Urinary bladder (tissue), 4 donors: ENCODE data around the gene MX1. TPM values are rescaled to one million over a fixed set of nuclear protein-coding genes. Genes with fewer than 3 reads are reported as not detected.
A peak's percentile ranks its signal among the peaks of the same experiment; 100 is the strongest.

Experiments
- DNase-seq: peaks from one replicate; pipeline ENCODE4 v3.0.0-alpha.2; 2015; ENCODE audit errors: extremely low spot score
- H3K27ac ChIP-seq: one replicate; pipeline ENCODE4 v1.5.1; 2013; ENCODE audit warnings: low read depth, mild to moderate bottlenecking, moderate library complexity
- H3K36me3 ChIP-seq: one replicate; pipeline ENCODE4 v1.6.1; 2013; ENCODE audit warnings: mild to moderate bottlenecking, moderate library complexity; ENCODE audit not compliant: insufficient read depth
- H3K4me1 ChIP-seq: one replicate; pipeline ENCODE4 v1.6.1; 2013; ENCODE audit warnings: mild to moderate bottlenecking, moderate library complexity; ENCODE audit not compliant: insufficient read depth
- H3K4me3 ChIP-seq: one replicate; pipeline ENCODE4 v1.5.1; 2013; ENCODE audit warnings: low read depth, low read length
- WGBS: extraction: QIAGEN DNeasy Blood & Tissue Kit; methylation state at CpG from one replicate; pipeline ENCODE4 v1.1.7; 2013; 5-methylcytosine and 5-hydroxymethylcytosine counted together
- polyA plus RNA-seq: library from polyadenylated mRNA; stranded (reverse); fragments of 200-250 nt; gene quantifications from one replicate; pipeline ENCODE4 v1.2.3, GENCODE V29; 2013
- total RNA-seq: library from RNA; depleted of rRNA; stranded (reverse); fragments of >200 nt; gene quantifications from one replicate; pipeline ENCODE4 v1.2.3, GENCODE V29; 2014
- donor health status: healthy with polysubstance abuse.
- donor health status: healthy.

The MX1 gene
- total and polyA plus RNA-seq, 2 donors, result 20.4 to 51.2 TPM

DNA sequence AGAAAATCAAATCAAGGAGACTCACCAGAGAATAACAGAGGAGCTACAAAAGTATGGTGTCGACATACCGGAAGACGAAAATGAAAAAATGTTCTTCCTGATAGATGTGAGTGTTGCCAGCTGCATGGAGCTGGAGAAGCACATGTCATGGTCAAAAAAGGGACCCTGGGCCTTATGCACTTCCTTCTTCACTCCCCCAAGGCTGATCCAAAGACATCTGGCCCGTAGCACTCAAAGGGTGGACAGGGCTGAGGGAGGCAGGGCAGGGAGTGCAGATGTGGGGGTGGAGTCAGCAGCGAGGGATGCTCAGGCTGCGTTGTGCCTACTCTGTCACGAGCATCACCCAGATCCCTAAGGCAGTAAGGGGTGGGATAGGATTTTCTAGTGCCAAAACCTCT lies 19.4 kb downstream of the MX1 start:
- H3K4me3 ChIP-seq, result no peak overlapping the region
- WGBS, result 63% methylated on average over 7 of the region's 7 CpGs

DNA sequence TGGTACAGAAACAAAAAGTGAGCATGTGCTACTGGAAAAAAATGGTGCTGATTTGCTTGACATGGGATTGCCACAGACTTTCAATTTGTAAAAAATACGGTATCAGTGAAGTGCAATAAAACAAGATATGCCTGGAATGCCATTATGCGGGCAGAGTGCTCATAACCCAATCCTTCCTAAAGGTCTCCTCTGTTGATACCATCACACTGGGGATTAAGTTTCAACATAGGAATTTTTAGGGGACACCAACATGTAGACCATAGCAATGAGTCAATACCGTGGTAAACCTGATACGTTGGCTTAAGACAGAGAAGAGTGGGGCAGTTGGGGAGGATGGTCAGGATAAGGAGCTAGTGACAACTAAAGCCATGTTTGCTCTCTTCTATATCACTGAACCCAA lies 20.5 kb downstream of the MX1 start:
- WGBS, result 69% methylated on average over 4 of the region's 4 CpGs
- no peak overlapping the region for H3K27ac ChIP-seq
- H3K36me3 ChIP-seq, result peaks cover 6% of the 10 kb centered on the region
- no peak overlapping the region for H3K4me3 ChIP-seq
- DNase-seq, result no peak
- H3K4me1 ChIP-seq, result no peaks in the 10 kb centered on the region

More for the DNA sequence above, 19.4 kb downstream of the MX1 start:
- H3K4me1 ChIP-seq, result no peaks in the 10 kb centered on the region
- H3K27ac ChIP-seq, result no peak overlapping the region
- no peak for DNase-seq
- H3K36me3 ChIP-seq, result peaks cover 6% of the 10 kb centered on the region

DNA sequence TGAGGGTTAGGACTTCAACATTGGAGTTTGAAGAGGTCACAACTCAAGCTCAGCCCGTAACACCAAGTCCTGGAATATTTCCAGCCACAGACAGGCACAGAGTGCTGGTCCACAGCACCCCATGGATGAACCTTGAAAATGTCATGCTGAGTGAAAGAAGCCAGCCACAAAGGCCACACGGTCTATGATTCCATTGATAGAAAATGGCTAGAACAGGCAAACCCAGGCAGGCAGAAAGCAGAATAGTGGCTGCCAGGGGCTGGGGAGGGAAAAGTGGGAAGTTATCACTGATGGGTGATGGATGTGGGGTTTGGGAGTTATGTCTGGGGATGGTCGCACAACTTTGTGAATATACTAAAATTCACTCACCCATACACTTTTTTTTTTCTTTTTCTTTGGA lies 21.3 kb downstream of the MX1 start:
- Histone ChIP-seq H3K4me1 (no peaks in the 10 kb centered on the region), H3K36me3 (peaks cover 6% of the 10 kb centered on the region), H3K4me3 (no peak overlapping the region), H3K27ac (no peak overlapping the region)
- no peak for DNase-seq
- WGBS, result 93% methylated on average over 3 of the region's 3 CpGs

DNA sequence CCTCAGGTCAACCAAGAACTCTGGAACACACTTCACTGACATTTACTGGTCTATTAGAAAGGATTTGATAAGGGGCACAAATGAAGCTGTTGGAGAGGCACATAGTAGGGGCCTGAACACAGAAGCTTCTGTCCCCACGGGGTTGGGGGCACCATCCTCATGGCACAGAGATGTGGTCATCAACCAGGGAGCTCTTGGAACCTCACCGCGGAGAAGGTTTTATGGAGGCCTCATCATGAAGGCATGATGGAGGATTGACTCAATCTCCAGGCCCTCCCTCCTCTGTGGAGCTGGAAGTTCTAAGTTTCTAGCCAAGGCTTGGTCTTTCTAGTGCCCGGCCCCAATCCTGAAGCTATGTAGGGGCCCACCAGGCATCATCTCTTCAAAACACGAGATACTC lies 23.6 kb downstream of the MX1 start:
- no peaks in the 10 kb centered on the region for H3K4me1 ChIP-seq
- 83% methylated on average over 5 of the region's 5 CpGs for WGBS
- H3K27ac ChIP-seq, result no peak overlapping the region
- peaks cover 6% of the 10 kb centered on the region for H3K36me3 ChIP-seq
- no peak for DNase-seq
- H3K4me3 ChIP-seq, result no peak overlapping the region

DNA sequence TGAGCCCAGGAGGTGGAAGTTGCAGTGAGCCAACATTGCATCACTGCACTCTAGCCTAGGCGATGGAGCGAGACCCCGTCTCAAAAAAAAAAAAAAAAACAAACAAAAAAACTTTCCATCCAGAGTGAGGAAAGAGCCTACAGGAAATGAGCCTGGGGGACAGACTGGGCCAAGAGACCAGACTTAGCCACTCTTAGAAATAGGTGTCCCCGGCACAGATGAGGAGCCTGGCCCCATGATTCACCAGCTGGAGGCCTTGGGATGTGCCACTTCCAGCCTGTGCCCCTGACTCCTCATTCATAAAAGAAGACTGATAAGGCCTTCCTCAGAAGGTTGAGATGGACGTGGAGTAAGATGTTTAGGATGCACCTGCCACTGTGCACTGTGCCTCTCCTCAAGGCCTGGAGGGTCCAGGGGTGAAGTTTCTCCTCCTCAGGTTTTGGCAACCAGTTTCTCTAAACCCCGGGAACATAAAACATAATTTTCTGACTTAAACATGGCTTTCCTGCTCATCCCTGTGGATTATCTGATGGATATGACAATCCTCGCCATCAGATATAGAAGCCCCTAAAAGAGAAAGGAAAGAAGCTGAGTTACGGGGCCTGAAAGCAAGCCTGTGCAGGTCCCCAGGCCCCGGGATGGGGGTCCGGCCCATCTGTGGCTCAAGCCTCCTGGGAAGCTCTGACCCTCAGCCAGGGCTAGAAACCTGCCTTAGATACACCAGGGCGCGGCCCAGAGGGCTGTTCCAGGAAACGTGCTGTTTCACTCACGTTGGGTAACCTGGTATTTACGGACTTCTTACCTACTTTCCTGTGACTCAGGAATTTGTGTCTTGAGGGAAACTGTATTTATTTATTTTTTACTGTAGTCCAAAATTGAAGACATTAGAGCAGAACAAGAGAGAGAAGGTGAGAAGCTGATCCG lies 26.0 kb downstream of the MX1 start:
- H3K4me1 ChIP-seq, result no peaks in the 10 kb centered on the region
- WGBS, result 82% methylated on average over 16 of the region's 16 CpGs
- H3K4me3 ChIP-seq, result no peak overlapping the region
- no peaks in the 10 kb centered on the region for H3K36me3 ChIP-seq
- H3K27ac ChIP-seq, result no peak overlapping the region
- peak; percentile 13 for DNase-seq

DNA sequence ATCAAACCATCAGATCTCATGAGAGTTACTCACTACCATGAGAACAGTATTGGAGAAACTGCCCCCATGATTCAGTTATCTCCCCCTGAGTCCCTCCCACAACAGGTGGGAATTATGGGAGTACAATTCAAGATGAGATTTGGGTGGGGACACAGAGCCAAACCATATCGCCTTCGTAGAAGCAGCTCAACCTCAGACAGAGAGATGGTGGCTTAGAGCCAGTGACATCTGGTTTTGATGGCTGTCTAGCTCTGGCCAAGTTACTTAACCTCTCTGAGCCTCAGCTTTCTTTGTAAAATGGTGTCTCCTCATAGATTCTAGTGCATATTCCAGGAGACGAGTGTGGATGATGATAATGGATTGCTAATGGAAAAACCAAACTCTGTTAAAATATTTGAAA lies 27.2 kb downstream of the MX1 start:
- Histone ChIP-seq H3K36me3 (no peaks in the 10 kb centered on the region), H3K4me3 (no peak overlapping the region), H3K27ac (no peak overlapping the region), H3K4me1 (no peaks in the 10 kb centered on the region)
- whole genome bisulfite sequencing, result 84% methylated on average over 3 of the region's 3 CpGs
- DNase-seq, result no peak

DNA sequence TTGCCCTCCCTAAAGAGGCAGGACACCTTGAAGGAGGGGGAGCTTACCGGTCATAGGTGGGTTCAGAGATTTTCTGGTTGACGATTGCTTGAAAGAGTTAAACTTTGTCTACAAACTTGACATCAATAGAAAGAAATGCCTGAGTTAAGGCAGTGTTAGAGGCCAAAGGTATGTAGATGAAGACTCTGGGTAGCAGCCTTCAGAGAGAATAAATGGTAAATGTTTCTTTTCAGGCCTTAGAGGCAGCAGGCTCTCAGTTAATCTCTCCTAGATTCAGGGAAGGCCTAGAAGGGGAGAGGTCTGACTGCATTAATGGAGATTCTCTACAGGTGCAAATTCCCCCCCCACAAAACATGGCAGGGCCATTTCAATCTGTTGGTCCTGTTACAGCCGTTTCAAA lies 27.7 kb downstream of the MX1 start:
- Histone ChIP-seq H3K4me3 (no peak overlapping the region), H3K36me3 (no peaks in the 10 kb centered on the region), H3K27ac (no peak overlapping the region)

DNA sequence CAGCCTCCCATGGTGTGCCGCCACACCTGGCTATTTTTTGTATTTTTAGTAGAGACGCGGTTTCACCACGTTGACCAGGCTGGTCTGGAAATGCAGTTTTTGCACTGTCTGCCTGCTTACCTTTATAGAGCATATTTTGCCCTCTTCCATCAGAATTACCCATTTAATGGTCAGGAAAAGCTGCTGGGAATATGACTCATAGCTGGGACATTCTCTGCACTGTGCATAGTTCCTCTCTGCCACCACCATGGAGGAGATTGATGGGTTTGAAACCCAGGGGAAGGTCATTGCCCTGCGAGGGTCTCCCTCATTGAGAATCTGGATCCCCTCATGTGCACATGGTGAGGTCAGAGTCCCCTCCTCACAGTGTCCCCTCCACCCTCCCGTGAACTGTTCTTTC lies 32.1 kb downstream of the MX1 start:
- H3K36me3 ChIP-seq, result no peaks in the 10 kb centered on the region
- WGBS, result 90% methylated on average over 6 of the region's 6 CpGs
- H3K27ac ChIP-seq, result no peak overlapping the region
- no peak for DNase-seq
- no peak overlapping the region for H3K4me3 ChIP-seq
- no peaks in the 10 kb centered on the region for H3K4me1 ChIP-seq

More for the DNA sequence above, 27.7 kb downstream of the MX1 start:
- H3K4me1 ChIP-seq, result no peaks in the 10 kb centered on the region
- 77% methylated on average over 3 of the region's 3 CpGs for WGBS
- DNase-seq, result no peak

DNA sequence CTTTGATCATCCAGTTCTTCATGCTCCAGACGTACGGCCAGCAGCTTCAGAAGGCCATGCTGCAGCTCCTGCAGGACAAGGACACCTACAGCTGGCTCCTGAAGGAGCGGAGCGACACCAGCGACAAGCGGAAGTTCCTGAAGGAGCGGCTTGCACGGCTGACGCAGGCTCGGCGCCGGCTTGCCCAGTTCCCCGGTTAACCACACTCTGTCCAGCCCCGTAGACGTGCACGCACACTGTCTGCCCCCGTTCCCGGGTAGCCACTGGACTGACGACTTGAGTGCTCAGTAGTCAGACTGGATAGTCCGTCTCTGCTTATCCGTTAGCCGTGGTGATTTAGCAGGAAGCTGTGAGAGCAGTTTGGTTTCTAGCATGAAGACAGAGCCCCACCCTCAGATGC lies 32.5 kb downstream of the MX1 start:
- H3K4me1 ChIP-seq, result no peaks in the 10 kb centered on the region
- no peak overlapping the region for H3K27ac ChIP-seq
- no peaks in the 10 kb centered on the region for H3K36me3 ChIP-seq
- DNase-seq, result no peak
- H3K4me3 ChIP-seq, result no peak overlapping the region
- WGBS, result 86% methylated on average over 22 of the region's 22 CpGs

DNA sequence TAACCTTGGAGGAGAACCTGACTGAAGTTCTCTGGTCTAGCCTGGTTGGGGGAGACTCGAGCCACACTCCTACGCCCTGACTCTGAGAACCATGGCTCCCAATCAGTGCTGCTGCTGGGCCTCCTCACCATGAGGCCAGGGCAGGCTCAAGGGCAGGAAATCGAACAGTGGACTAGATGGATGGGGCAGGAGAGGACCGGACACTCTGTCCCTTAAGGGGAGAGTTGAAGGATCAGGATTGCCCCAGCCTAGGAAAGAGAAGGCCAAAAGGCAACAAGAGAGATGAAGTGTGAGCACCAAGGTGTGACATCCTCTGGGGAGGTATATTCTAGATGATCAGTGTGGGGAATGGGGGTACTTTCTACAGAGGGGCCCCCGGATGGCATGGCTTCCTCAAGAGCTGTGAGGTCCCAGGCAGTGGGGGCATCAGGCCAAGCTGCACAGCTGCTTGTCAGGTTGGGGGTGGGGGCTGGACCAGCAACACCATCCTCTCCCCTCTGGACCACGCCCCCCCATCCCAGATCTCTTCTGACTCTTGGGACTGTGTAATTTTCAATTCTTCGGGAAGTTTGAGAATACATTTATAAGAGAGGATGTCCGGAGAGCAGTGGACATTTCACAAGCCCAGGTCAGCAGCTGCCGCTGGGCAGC lies 34.0 kb downstream of the MX1 start:
- WGBS, result 89% methylated on average over 9 of the region's 9 CpGs
- no peak for DNase-seq
- H3K4me3 ChIP-seq, result no peak overlapping the region
- no peaks in the 10 kb centered on the region for H3K36me3 ChIP-seq
- H3K27ac ChIP-seq, result no peak overlapping the region
- H3K4me1 ChIP-seq, result no peaks in the 10 kb centered on the region

DNA sequence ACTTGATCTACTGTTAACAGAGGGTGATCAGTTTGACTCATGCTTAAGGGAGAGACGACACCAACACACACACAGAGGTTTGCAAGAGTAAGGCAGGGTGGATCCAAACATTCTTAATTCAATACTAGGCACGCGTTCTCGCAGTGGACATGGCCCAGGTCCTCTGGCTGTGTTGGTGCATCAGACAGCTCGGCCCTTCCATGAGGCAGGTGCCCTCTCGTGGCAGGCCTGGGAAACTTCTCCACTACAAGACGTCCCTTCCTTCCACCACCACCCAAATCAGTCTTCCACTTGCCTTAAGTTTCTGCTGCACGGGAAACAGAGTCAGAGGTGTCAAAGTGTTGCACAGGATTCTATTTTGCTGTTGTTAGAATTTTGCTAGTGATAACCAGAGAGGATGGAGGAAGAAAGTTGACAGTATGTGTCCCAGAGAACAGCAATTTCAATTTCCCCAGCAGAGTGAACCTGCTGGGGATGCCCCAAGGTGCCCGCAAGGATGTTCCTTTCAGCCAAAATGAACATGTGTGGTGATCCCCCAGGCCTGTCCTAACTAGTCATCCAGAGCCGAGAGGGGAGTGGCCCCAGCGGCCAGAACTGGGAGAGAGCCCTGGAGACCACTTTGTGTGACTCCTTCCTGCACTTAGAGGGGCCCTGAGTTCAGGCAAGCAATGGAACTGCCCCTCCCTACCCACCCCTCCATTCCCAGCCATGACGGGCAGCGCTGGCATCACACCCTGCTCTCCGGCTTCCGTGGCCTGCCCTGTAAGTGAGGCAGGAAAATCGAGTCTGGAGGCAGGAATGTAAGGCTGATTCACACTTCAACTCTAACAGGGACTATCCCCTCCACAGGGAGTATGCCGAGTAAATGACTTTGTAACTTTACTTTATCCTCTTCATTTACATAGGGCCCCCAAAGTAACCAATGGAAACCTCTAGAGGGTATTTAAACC lies 34.8 kb downstream of the MX1 start:
- no peak overlapping the region for H3K4me3 ChIP-seq
- DNase-seq, result no peak
- no peaks in the 10 kb centered on the region for H3K36me3 ChIP-seq
- H3K4me1 ChIP-seq, result no peaks in the 10 kb centered on the region
- WGBS, result 34% methylated on average over 17 of the region's 17 CpGs
- H3K27ac ChIP-seq, result peak overlapping the region; percentile 12

DNA sequence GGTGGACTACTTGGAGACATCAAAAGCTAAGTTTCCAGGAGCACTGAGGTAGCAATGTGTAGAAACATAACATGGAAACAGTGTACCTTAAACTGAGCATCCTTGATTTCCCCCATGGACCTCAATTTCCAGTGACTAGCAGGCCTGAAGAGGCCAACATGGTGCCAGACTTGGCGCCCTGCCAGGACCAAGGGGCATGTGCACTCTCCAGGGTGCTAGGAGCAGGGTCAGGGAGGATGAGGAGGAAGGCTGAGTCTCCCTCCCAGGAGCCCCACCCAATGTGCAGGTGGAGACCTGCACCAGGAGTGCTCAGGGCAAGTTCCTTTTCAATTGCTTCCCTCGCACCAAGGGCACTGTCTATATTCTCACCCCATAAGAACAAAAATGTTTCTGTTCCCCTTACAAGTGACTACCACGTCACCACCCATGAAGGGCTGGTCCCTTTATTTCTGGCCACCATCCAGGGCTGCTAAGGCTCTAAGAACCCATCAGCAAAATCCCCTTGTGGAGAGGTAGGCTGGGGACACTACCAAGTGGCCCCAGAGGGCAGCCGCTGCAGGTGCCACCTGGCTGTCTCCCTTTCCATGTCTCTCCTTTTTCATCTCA lies 39.2 kb downstream of the MX1 start:
- Histone ChIP-seq H3K4me1 (no peaks in the 10 kb centered on the region), H3K27ac (no peak overlapping the region), H3K36me3 (no peaks in the 10 kb centered on the region), H3K4me3 (no peak overlapping the region)
- no peak for DNase-seq
- WGBS, result 88% methylated on average over 4 of the region's 4 CpGs
